ENCODE results near the gene FAM222B. TPM values are rescaled to one million over a fixed set of nuclear protein-coding genes. Genes with fewer than 3 reads are reported as not detected.

FAM222B gene
- total and polyA plus RNA-seq, 8 donors, result 16.5 to 25.4 (median 19.6) TPM

DNA sequence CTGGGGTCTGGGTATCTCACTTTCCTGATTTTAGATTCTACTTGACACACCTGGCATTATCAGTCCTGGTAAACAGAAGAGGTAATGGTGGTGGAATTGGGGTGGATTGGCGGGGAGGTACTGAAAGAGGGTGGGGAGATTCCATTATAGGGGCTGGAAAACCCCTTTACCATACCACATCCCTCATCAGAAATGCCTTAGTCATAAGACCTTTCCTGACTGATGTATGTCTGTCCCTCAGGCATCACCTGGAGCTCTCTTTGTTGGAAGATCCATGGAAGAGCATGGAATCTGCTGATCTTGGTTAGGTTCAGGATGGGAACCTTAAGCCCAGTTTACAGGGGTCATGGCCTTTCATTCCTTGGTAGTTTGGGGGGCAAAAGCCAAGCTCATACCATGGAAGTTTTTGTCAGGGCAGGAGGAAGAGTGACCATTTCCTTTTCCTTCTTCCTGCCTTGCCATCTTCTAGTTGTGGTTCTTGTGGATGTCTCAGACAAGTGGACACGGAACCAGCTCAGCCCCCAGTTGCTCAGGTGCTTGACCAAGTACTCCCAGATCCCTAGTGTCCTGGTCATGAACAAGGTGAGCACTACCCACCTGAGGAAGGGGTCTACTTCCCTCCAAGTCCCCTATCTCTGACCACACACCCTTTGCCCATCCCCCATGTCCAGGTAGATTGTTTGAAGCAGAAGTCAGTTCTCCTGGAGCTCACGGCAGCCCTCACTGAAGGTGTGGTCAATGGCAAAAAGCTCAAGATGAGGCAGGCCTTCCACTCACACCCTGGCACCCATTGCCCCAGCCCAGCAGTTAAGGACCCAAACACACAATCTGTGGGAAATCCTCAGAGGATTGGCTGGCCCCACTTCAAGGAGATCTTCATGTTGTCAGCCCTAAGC is 15.6 kb upstream of the FAM222B start:
- DNase-seq, result no peak
- TF ChIP-seq, protein P1, sequence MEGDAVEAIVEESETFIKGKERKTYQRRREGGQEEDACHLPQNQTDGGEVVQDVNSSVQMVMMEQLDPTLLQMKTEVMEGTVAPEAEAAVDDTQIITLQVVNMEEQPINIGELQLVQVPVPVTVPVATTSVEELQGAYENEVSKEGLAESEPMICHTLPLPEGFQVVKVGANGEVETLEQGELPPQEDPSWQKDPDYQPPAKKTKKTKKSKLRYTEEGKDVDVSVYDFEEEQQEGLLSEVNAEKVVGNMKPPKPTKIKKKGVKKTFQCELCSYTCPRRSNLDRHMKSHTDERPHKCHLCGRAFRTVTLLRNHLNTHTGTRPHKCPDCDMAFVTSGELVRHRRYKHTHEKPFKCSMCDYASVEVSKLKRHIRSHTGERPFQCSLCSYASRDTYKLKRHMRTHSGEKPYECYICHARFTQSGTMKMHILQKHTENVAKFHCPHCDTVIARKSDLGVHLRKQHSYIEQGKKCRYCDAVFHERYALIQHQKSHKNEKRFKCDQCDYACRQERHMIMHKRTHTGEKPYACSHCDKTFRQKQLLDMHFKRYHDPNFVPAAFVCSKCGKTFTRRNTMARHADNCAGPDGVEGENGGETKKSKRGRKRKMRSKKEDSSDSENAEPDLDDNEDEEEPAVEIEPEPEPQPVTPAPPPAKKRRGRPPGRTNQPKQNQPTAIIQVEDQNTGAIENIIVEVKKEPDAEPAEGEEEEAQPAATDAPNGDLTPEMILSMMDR (IDR thresholded peaks at IDR 0.05), result no peak
- Histone ChIP-seq H3K27me3 (no peaks in the 10 kb centered on the region), H3K36me3 (peaks cover 0 to 55% of the 10 kb centered on the region in 2 donors), H3K4me1 (peaks cover 6 to 19% of the 10 kb centered on the region in 2 donors), H3K27ac (no peak overlapping the region), H3K4me3 (no peak overlapping the region), H3K9me3 (no peaks in the 10 kb centered on the region)
- ATAC-seq, result no peak
- intact Hi-C loops (cut with DNase I), result no loop called here

DNA sequence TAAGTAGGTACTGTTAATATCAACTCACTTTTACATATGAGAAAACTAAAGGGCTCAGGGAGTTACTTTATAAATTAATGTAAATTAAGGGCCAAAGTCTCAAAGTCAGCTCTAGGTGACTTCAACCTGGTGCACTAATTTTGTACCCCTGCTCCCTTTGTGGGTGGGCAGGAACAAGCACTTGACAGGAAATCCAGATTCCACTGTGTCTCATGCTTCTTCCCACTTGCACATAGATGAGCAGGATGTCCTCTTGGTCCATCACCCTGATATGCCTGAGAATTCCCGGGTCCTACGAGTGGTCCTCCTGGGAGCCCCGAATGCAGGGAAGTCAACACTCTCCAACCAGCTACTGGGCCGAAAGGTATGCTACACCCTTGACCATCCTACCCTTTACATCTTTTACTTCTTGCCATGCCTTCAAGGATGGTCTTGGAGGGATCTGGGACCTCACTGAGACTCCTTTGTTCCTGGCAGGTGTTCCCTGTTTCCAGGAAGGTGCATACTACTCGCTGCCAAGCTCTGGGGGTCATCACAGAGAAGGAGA is 13.5 kb upstream of the FAM222B start:
- Histone ChIP-seq H3K4me1 (peaks cover 6 to 19% of the 10 kb centered on the region in 2 donors), H3K4me3 (peak overlapping the region in 1 of 2 donors; percentile 71), H3K9me3 (no peaks in the 10 kb centered on the region), H3K27ac (no peak overlapping the region), H3K36me3 (peaks cover 0 to 51% of the 10 kb centered on the region in 2 donors), H3K27me3 (no peaks in the 10 kb centered on the region)
- no peak for DNase-seq
- intact Hi-C loops (cut with DNase I), result no loop called here
- no peak for ATAC-seq
- TF ChIP-seq, protein P1 (IDR thresholded peaks at IDR 0.05), result no peak

DNA sequence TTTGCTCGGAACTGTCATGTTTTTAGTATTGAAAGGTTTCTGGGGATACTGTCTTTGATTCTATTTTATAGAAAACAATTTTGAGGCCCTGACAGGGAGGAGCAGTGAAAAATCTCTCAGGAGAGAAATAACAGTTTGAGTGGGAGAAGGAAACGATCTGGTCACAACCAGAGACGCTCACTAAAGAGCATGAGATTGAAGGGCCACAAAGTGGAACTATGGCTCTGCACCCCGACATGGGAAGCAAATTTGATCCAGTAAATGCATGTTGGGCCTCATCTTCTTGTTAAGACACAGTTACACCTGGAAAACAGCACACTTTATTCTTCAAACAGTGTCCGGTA is 12.7 kb upstream of the FAM222B start:
- peaks cover 0 to 43% of the 10 kb centered on the region in 2 donors for H3K36me3 ChIP-seq
- H3K4me3 ChIP-seq, result peak overlapping the region; percentile 65 to 71
- DNase-seq (no peak), ATAC-seq (no peak)
- H3K27me3 ChIP-seq, result no peaks in the 10 kb centered on the region
- H3K27ac ChIP-seq, result peak overlapping the region in 1 of 2 donors; percentile 73
- peaks cover 6 to 19% of the 10 kb centered on the region in 2 donors for H3K4me1 ChIP-seq
- H3K9me3 ChIP-seq, result no peaks in the 10 kb centered on the region
- TF ChIP-seq, protein P1 (IDR thresholded peaks at IDR 0.05), result no peak
- intact Hi-C loops (cut with DNase I), result no loop called here

DNA sequence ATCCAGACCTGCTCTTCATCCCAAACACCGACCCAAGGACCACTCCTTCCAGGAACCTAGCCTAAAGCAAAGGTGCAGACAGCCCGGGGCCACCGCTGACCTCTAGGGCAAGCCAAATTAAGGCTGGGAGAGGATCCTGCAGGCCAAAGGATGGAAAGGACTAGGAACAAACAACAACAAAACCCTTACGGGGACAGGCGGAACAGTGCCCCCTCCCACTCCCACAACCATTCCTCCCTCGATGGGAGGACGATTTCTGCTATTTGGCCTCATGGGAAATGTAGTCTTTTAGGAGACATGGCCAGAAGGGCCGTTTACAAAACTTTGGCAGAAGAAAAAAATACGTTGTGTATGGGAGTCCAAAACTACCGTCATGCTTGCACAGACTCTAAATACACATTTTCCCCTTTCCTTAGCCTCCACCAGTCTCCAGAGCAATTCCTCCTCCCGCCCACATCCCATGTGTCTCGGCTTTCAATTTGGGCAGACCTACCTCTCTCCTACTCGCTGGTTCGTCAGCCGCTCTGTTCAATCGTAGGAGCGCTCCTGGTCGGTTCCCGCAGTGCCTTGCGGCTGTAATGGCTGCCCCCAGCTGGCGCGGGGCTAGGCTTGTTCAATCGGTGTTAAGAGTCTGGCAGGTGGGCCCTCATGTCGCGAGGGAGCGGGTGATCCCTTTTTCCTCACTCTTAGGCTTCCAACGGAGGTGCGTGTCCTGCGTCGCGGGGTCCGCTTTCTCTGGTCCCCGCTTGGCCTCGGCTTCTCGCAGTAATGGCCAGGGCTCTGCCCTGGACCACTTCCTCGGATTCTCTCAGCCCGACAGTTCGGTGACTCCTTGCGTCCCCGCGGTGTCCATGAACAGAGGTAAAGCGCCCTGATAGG is 12.1 kb upstream of the FAM222B start, which contains the start of gene ERAL1:
Gene ERAL1 (plus strand): TSS at position 560 of the 879 bp plus-strand sequence. CDS start 19 bp downstream, at position 579.
- ATAC-seq (peak; percentile 100), DNase-seq (peak; percentile 84 to 93 (median 90))
- TF ChIP-seq, protein P1 (IDR thresholded peaks at IDR 0.05), result no peak
- Histone ChIP-seq H3K27ac (peak within 1 kb of the TSS; percentile 70 to 73), H3K36me3 (peaks cover 0 to 37% of the 10 kb centered on the region in 2 donors), H3K4me1 (peaks cover 6 to 19% of the 10 kb centered on the region in 2 donors), H3K9me3 (no peaks in the 10 kb centered on the region), H3K27me3 (no peaks in the 10 kb centered on the region), H3K4me3 (peak within 1 kb of the TSS; percentile 65 to 71)
- intact Hi-C loops (cut with DNase I), result no loop called here
